Panc1 (cell line): ENCODE data around the gene PPOX. TPM values are rescaled to one million over a fixed set of nuclear protein-coding genes. Genes with fewer than 3 reads are reported as not detected.

Experiments
- ATAC-seq: fragments of 200-7000 bp; cut with Tn5 transposase; 2 replicates; pipeline ENCODE4 v1.9.1; 2020; ENCODE audit warnings: mild to moderate bottlenecking, moderate library complexity
- BruUV-seq: library from RNA; stranded (reverse); fragments of 400-500 nt; replicated peaks from 2 replicates; lab custom pipeline; 2021; lab: Mats Ljungman, UMichigan
- CTCF ChIA-PET: fragments of 300-600 bp; sonication (Branson Sonifier 250); formaldehyde crosslinking; loops from one replicate; lab custom pipeline; 2022; ENCODE audit warnings: antibody characterized with exemption; lab: Charles Lee
- POLR2A ChIA-PET: fragments of 300-600 bp; sonication (Branson Sonifier 250); formaldehyde crosslinking; loops from one replicate; lab custom pipeline; 2022; ENCODE audit warnings: antibody characterized with exemption; lab: Charles Lee
- DNase-seq: peaks from one replicate; pipeline ENCODE4 v3.0.0-alpha.2; 2010; ENCODE audit warnings: low read depth, low spot score
- H3K27ac ChIP-seq: 2 replicates; pipeline ENCODE4 v1.5.1; 2011; ENCODE audit warnings: mild to moderate bottlenecking, low read length, inconsistent platforms
- H3K27me3 ChIP-seq: fragments of 200-500 bp; sonication (Bioruptor generic); 2 replicates; pipeline ENCODE4 v1.6.0; 2014; ENCODE audit warnings: low read length, inconsistent platforms; ENCODE audit not compliant: control insufficient read depth, insufficient read depth
- H3K36me3 ChIP-seq: fragments of 200-500 bp; sonication (Bioruptor generic); 2 replicates; pipeline ENCODE4 v1.5.1; 2014; ENCODE audit warnings: inconsistent platforms, mild to moderate bottlenecking, low read length, moderate library complexity; ENCODE audit not compliant: control insufficient read depth, insufficient read depth
- H3K4me1 ChIP-seq: 2 replicates; pipeline ENCODE4 v1.5.1; 2011; ENCODE audit warnings: inconsistent platforms, mild to moderate bottlenecking, low read length, moderate library complexity; ENCODE audit not compliant: control insufficient read depth, insufficient read depth
- H3K4me3 ChIP-seq, 2 experiments: 2 replicates each; pipeline ENCODE4 v1.5.1; 2011 to 2012; ENCODE audit warnings: low read depth in 2 of 2, low read length in 2 of 2, mild to moderate bottlenecking in 2 of 2, inconsistent platforms in 1 of 2, moderate library complexity in 1 of 2
- H3K9me3 ChIP-seq: fragments of 200-500 bp; sonication (Bioruptor generic); 2 replicates; pipeline ENCODE4 v1.5.1; 2014; ENCODE audit warnings: low read depth, mild to moderate bottlenecking, inconsistent platforms, low read length, moderate library complexity; ENCODE audit not compliant: control insufficient read depth, insufficient read depth
- CTCF ChIP-seq: fragments of 450-650 bp; IDR thresholded peaks from 2 replicates; pipeline ENCODE4 v1.5.1; 2017; ENCODE audit warnings: mild to moderate bottlenecking
- POLR2AphosphoS5 ChIP-seq: IDR thresholded peaks from 2 replicates; pipeline ENCODE4 v1.6.1; 2012; ENCODE audit warnings: mild to moderate bottlenecking, low read depth, low read length, moderate library complexity
- REST ChIP-seq, 2 experiments: IDR thresholded peaks; 2 replicates each; pipeline ENCODE4 v1.6.1; 2011 to 2012; ENCODE audit warnings: low read depth in 2 of 2, control low read depth in 1 of 2, low read length in 1 of 2, mild to moderate bottlenecking in 1 of 2, moderate library complexity in 1 of 2; ENCODE audit not compliant: insufficient read depth in 1 of 2
- SIN3A ChIP-seq: IDR thresholded peaks from 2 replicates; pipeline ENCODE4 v1.6.1; 2012; ENCODE audit warnings: low read depth, mild to moderate bottlenecking, low read length, moderate library complexity, borderline replicate concordance; ENCODE audit not compliant: insufficient read depth
- TCF7L2 ChIP-seq: IDR thresholded peaks from 2 replicates; pipeline ENCODE4 v1.6.1; 2011; ENCODE audit warnings: mild to moderate bottlenecking, low read depth, low read length, inconsistent platforms
- in situ Hi-C: cut with HindIII; loops from 2 replicates; pipeline ENCODE4 v1.10.0; 2016; ENCODE audit warnings: low sequenced_read_pairs, low pct_unique_long_range_greater_than_20kb
- intact Hi-C: fragments of 100-400 bp; cut with micrococcal nuclease; formaldehyde crosslinking; loops from one replicate; pipeline ENCODE4 v1.10.0; 2022; ENCODE audit not compliant: unreplicated experiment
- total RNA-seq: library from RNA; stranded (reverse); gene quantifications from one replicate; pipeline ENCODE4 v1.2.1, GENCODE V29; 2021; ENCODE audit not compliant: unreplicated experiment

PPOX gene
- total RNA-seq, 1 experiment from 2014 or later: 20.6 TPM

GRCh38 chr1:161163793-161164192 lies 2.4 kb upstream of the PPOX start:
- Histone ChIP-seq H3K36me3 (peaks cover 4% of the 10 kb centered on the region; the same call in 1 of the 2 replicates), H3K9me3 (no peaks in the 10 kb centered on the region), H3K4me1 (peaks cover 22% of the 10 kb centered on the region), H3K27me3 (no peaks in the 10 kb centered on the region), H3K4me3 (no peak overlapping the region), H3K27ac (no peak overlapping the region)
- no peak for DNase-seq
- intact Hi-C loops: no loop called here
- TF ChIP-seq TCF7L2 (no peak), SIN3A (no peak), POLR2AphosphoS5 (no peak), CTCF (no peak), REST (IDR thresholded peaks at IDR 0.05; ENCODE audit: insufficient read depth in 1 of 2, low read depth in 2 of 2, low read length in 1 of 2) (no peak)
- no peak for ATAC-seq
- in situ Hi-C loops: no loop called here
- ChIA-PET POLR2A (interaction anchor here (0.5 kb wide), 1 partner anchor 951 kb away, joined by 5 read pairs; no protein-coding TSS in a partner anchor), CTCF (no interaction called here)
- BruUV-seq: TSS peak; percentile 61

GRCh38 chr1:161164901-161165610 lies 1.2 kb upstream of the PPOX start:
- DNase-seq: no peak
- POLR2A ChIA-PET: interaction anchor here (0.6 to 0.9 kb wide), 2 partner anchors 33 to 146 kb away, joined by 3 read pairs; partner anchors contain the start of gene DEDD
- CTCF ChIA-PET: interaction anchor here (0.5 to 1.0 kb wide), 4 partner anchors 12 to 252 kb away, joined by 3 to 7 read pairs (median 4); partner anchors contain the start of gene B4GALT3
- no TSS peak for BruUV-seq
- no peaks in the 10 kb centered on the region for H3K27me3 ChIP-seq
- intact Hi-C loops (no loop called here), in situ Hi-C loops (no loop called here)
- H3K4me3 ChIP-seq: peak overlapping the region; percentile 83 to 88
- TF ChIP-seq POLR2AphosphoS5 (no peak), CTCF (no peak), TCF7L2 (no peak), SIN3A (no peak), REST (IDR thresholded peaks at IDR 0.05; ENCODE audit: insufficient read depth in 1 of 2, low read depth in 2 of 2, low read length in 1 of 2) (no peak)
- no peak for ATAC-seq
- H3K27ac ChIP-seq: peak overlapping the region; percentile 74; the same call in 1 of the 2 replicates
- peaks cover 4% of the 10 kb centered on the region; the same call in 1 of the 2 replicates for H3K36me3 ChIP-seq
- H3K9me3 ChIP-seq: no peaks in the 10 kb centered on the region
- H3K4me1 ChIP-seq: peaks cover 20% of the 10 kb centered on the region
